ENCODE measurements around the gene NT5M.

- TF ChIP-seq, protein P1, sequence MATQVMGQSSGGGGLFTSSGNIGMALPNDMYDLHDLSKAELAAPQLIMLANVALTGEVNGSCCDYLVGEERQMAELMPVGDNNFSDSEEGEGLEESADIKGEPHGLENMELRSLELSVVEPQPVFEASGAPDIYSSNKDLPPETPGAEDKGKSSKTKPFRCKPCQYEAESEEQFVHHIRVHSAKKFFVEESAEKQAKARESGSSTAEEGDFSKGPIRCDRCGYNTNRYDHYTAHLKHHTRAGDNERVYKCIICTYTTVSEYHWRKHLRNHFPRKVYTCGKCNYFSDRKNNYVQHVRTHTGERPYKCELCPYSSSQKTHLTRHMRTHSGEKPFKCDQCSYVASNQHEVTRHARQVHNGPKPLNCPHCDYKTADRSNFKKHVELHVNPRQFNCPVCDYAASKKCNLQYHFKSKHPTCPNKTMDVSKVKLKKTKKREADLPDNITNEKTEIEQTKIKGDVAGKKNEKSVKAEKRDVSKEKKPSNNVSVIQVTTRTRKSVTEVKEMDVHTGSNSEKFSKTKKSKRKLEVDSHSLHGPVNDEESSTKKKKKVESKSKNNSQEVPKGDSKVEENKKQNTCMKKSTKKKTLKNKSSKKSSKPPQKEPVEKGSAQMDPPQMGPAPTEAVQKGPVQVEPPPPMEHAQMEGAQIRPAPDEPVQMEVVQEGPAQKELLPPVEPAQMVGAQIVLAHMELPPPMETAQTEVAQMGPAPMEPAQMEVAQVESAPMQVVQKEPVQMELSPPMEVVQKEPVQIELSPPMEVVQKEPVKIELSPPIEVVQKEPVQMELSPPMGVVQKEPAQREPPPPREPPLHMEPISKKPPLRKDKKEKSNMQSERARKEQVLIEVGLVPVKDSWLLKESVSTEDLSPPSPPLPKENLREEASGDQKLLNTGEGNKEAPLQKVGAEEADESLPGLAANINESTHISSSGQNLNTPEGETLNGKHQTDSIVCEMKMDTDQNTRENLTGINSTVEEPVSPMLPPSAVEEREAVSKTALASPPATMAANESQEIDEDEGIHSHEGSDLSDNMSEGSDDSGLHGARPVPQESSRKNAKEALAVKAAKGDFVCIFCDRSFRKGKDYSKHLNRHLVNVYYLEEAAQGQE (IDR thresholded peaks at IDR 0.05; ENCODE audit: low read depth): no peak
- no peak for TF ChIP-seq POLR2A (IDR thresholded peaks at IDR 0.05; ENCODE audit: borderline replicate concordance, extremely low read depth, insufficient read depth, insufficient read length)
- TF ChIP-seq, protein P2, sequence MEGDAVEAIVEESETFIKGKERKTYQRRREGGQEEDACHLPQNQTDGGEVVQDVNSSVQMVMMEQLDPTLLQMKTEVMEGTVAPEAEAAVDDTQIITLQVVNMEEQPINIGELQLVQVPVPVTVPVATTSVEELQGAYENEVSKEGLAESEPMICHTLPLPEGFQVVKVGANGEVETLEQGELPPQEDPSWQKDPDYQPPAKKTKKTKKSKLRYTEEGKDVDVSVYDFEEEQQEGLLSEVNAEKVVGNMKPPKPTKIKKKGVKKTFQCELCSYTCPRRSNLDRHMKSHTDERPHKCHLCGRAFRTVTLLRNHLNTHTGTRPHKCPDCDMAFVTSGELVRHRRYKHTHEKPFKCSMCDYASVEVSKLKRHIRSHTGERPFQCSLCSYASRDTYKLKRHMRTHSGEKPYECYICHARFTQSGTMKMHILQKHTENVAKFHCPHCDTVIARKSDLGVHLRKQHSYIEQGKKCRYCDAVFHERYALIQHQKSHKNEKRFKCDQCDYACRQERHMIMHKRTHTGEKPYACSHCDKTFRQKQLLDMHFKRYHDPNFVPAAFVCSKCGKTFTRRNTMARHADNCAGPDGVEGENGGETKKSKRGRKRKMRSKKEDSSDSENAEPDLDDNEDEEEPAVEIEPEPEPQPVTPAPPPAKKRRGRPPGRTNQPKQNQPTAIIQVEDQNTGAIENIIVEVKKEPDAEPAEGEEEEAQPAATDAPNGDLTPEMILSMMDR (IDR thresholded peaks at IDR 0.05 in 2 of 3, conservative IDR thresholded peaks at IDR 0.05 in 1 of 3; ENCODE audit: borderline replicate concordance in 1 of 3, insufficient read depth in 1 of 3, low read depth in 2 of 3, low read length in 2 of 3): no peak
Observed at GRCh38 chr17:17380145-17380925, 77.2 kb downstream of the NT5M start.
